ENCODE data around the gene FAM89A. TPM values are rescaled to one million over a fixed set of nuclear protein-coding genes. Genes with fewer than 3 reads are reported as not detected.

Gene FAM89A
- 10 to 100 TPM; 17.1 to 17.4 TPM for total RNA-seq

GRCh38 chr1:231040019-231040799 lies at the start of gene FAM89A:
Gene FAM89A (minus strand): TSS chr1:231040254. CDS start chr1:231040211, 43 bp downstream.
- peaks cover 8% of the 10 kb centered on the region for H3K27me3 Mint-ChIP-seq (ENCODE audit: low read depth)
- H3K4me1 Mint-ChIP-seq (ENCODE audit: low read depth), result peaks cover 42% of the 10 kb centered on the region
- DNase-seq (peak; percentile 74 to 78), ATAC-seq (replicated peaks in 1 of 2) (peak; percentile 84 to 85)
- H3K36me3 Mint-ChIP-seq (ENCODE audit: insufficient read depth in 2 of 2), result peaks cover 2% of the 10 kb centered on the region in 2 donors
- peaks cover 0 to 3% of the 10 kb centered on the region in 2 donors for H3K9me3 Mint-ChIP-seq
- H3K4me3 Mint-ChIP-seq, result peak within 1 kb of the TSS; percentile 82 to 84
- H3K27ac Mint-ChIP-seq, result no peak within 1 kb of the TSS

GRCh38 chr1:231084353-231084752 lies 44.3 kb upstream of the FAM89A start:
- ATAC-seq (replicated peaks in 1 of 2), result no peak
- Mint-ChIP-seq H3K9me3 (no peaks in the 10 kb centered on the region), H3K4me1 (ENCODE audit: low read depth) (no peaks in the 10 kb centered on the region), H3K36me3 (ENCODE audit: insufficient read depth in 2 of 2) (no peaks in the 10 kb centered on the region), H3K27me3 (ENCODE audit: low read depth) (peaks cover 13% of the 10 kb centered on the region), H3K4me3 (no peak overlapping the region), H3K27ac (no peak overlapping the region)
- no peak for DNase-seq

GRCh38 chr1:231079163-231079562 lies 39.1 kb upstream of the FAM89A start:
- Mint-ChIP-seq H3K36me3 (ENCODE audit: insufficient read depth in 2 of 2) (no peaks in the 10 kb centered on the region), H3K27ac (no peak overlapping the region), H3K4me3 (no peak overlapping the region), H3K27me3 (ENCODE audit: low read depth) (no peaks in the 10 kb centered on the region), H3K4me1 (ENCODE audit: low read depth) (no peaks in the 10 kb centered on the region), H3K9me3 (no peaks in the 10 kb centered on the region)
- DNase-seq (no peak), ATAC-seq (replicated peaks in 1 of 2) (no peak)

GRCh38 chr1:231078250-231078649 lies 38.2 kb upstream of the FAM89A start:
- no peaks in the 10 kb centered on the region for H3K27me3 Mint-ChIP-seq (ENCODE audit: low read depth)
- no peak overlapping the region for H3K4me3 Mint-ChIP-seq
- no peaks in the 10 kb centered on the region for H3K9me3 Mint-ChIP-seq
- no peaks in the 10 kb centered on the region for H3K4me1 Mint-ChIP-seq (ENCODE audit: low read depth)
- no peak overlapping the region for H3K27ac Mint-ChIP-seq
- ATAC-seq (replicated peaks in 1 of 2) (no peak), DNase-seq (no peak)
- no peaks in the 10 kb centered on the region for H3K36me3 Mint-ChIP-seq (ENCODE audit: insufficient read depth in 2 of 2)

GRCh38 chr1:231076802-231077201 lies 36.7 kb upstream of the FAM89A start:
- ATAC-seq (replicated peaks in 1 of 2) (no peak), DNase-seq (no peak)
- Mint-ChIP-seq H3K4me3 (no peak overlapping the region), H3K36me3 (ENCODE audit: insufficient read depth in 2 of 2) (no peaks in the 10 kb centered on the region), H3K27me3 (ENCODE audit: low read depth) (no peaks in the 10 kb centered on the region), H3K9me3 (no peaks in the 10 kb centered on the region), H3K4me1 (ENCODE audit: low read depth) (no peaks in the 10 kb centered on the region), H3K27ac (no peak overlapping the region)

- no peaks in the 10 kb centered on the region for H3K9me3 Mint-ChIP-seq
- H3K27me3 Mint-ChIP-seq (ENCODE audit: low read depth), result no peaks in the 10 kb centered on the region
- no peak overlapping the region for H3K27ac Mint-ChIP-seq
- no peaks in the 10 kb centered on the region for H3K36me3 Mint-ChIP-seq (ENCODE audit: insufficient read depth in 2 of 2)
- ATAC-seq (replicated peaks in 1 of 2), result no peak
- H3K4me1 Mint-ChIP-seq (ENCODE audit: low read depth), result no peaks in the 10 kb centered on the region
- H3K4me3 Mint-ChIP-seq, result no peak overlapping the region
- DNase-seq, result no peak
These were observed 35.4 kb upstream of the FAM89A start for GRCh38 chr1:231075497-231075896.

- no peak overlapping the region for H3K4me3 Mint-ChIP-seq
- H3K27ac Mint-ChIP-seq, result no peak overlapping the region
- DNase-seq (no peak), ATAC-seq (replicated peaks in 1 of 2) (no peak)
- H3K36me3 Mint-ChIP-seq (ENCODE audit: insufficient read depth in 2 of 2), result no peaks in the 10 kb centered on the region
- no peaks in the 10 kb centered on the region for H3K4me1 Mint-ChIP-seq (ENCODE audit: low read depth)
- H3K9me3 Mint-ChIP-seq, result no peaks in the 10 kb centered on the region
- H3K27me3 Mint-ChIP-seq (ENCODE audit: low read depth), result no peaks in the 10 kb centered on the region
These were observed 35.0 kb upstream of the FAM89A start for GRCh38 chr1:231075020-231075419.

- DNase-seq, result no peak
- no peak for ATAC-seq (replicated peaks in 1 of 2)
- H3K4me1 Mint-ChIP-seq (ENCODE audit: low read depth), result no peaks in the 10 kb centered on the region
- H3K27me3 Mint-ChIP-seq (ENCODE audit: low read depth), result no peaks in the 10 kb centered on the region
- no peak overlapping the region for H3K27ac Mint-ChIP-seq
- no peaks in the 10 kb centered on the region for H3K36me3 Mint-ChIP-seq (ENCODE audit: insufficient read depth in 2 of 2)
- H3K9me3 Mint-ChIP-seq, result no peaks in the 10 kb centered on the region
- no peak overlapping the region for H3K4me3 Mint-ChIP-seq
These were observed 34.0 kb upstream of the FAM89A start for GRCh38 chr1:231074046-231074445.

- H3K4me3 Mint-ChIP-seq, result no peak overlapping the region
- DNase-seq (no peak), ATAC-seq (replicated peaks in 1 of 2) (no peak)
- no peaks in the 10 kb centered on the region for H3K36me3 Mint-ChIP-seq (ENCODE audit: insufficient read depth in 2 of 2)
- no peak overlapping the region for H3K27ac Mint-ChIP-seq
- H3K4me1 Mint-ChIP-seq (ENCODE audit: low read depth), result no peaks in the 10 kb centered on the region
- no peaks in the 10 kb centered on the region for H3K27me3 Mint-ChIP-seq (ENCODE audit: low read depth)
- H3K9me3 Mint-ChIP-seq, result no peaks in the 10 kb centered on the region
These were observed 33.3 kb upstream of the FAM89A start for GRCh38 chr1:231073331-231073730.

- H3K36me3 Mint-ChIP-seq (ENCODE audit: insufficient read depth in 2 of 2), result no peaks in the 10 kb centered on the region
- no peak for ATAC-seq (replicated peaks in 1 of 2)
- no peaks in the 10 kb centered on the region for H3K4me1 Mint-ChIP-seq (ENCODE audit: low read depth)
- no peaks in the 10 kb centered on the region for H3K27me3 Mint-ChIP-seq (ENCODE audit: low read depth)
- no peak overlapping the region for H3K27ac Mint-ChIP-seq
- no peak for DNase-seq
- H3K4me3 Mint-ChIP-seq, result no peak overlapping the region
- no peaks in the 10 kb centered on the region for H3K9me3 Mint-ChIP-seq
These were observed 32.5 kb upstream of the FAM89A start for GRCh38 chr1:231072502-231073094.

- peaks cover under 1% of the 10 kb centered on the region for H3K27me3 Mint-ChIP-seq (ENCODE audit: low read depth)
- no peak overlapping the region for H3K27ac Mint-ChIP-seq
- DNase-seq (no peak), ATAC-seq (replicated peaks in 1 of 2) (no peak)
- H3K4me3 Mint-ChIP-seq, result no peak overlapping the region
- H3K4me1 Mint-ChIP-seq (ENCODE audit: low read depth), result no peaks in the 10 kb centered on the region
- H3K9me3 Mint-ChIP-seq, result no peaks in the 10 kb centered on the region
- no peaks in the 10 kb centered on the region for H3K36me3 Mint-ChIP-seq (ENCODE audit: insufficient read depth in 2 of 2)
These were observed 32.0 kb upstream of the FAM89A start for GRCh38 chr1:231072041-231072440.

- Mint-ChIP-seq H3K4me1 (ENCODE audit: low read depth) (no peaks in the 10 kb centered on the region), H3K9me3 (no peaks in the 10 kb centered on the region), H3K27me3 (ENCODE audit: low read depth) (peaks cover 6% of the 10 kb centered on the region), H3K36me3 (ENCODE audit: insufficient read depth in 2 of 2) (no peaks in the 10 kb centered on the region), H3K4me3 (no peak overlapping the region), H3K27ac (no peak overlapping the region)
- ATAC-seq (replicated peaks in 1 of 2) (no peak), DNase-seq (no peak)
These were observed 30.8 kb upstream of the FAM89A start for GRCh38 chr1:231070758-231071444.

GRCh38 chr1:231069333-231069732 lies 29.3 kb upstream of the FAM89A start:
- no peak overlapping the region for H3K4me3 Mint-ChIP-seq
- no peak overlapping the region for H3K27ac Mint-ChIP-seq
- DNase-seq, result no peak
- peaks cover 6% of the 10 kb centered on the region for H3K27me3 Mint-ChIP-seq (ENCODE audit: low read depth)
- H3K36me3 Mint-ChIP-seq (ENCODE audit: insufficient read depth in 2 of 2), result no peaks in the 10 kb centered on the region
- no peaks in the 10 kb centered on the region for H3K9me3 Mint-ChIP-seq
- H3K4me1 Mint-ChIP-seq (ENCODE audit: low read depth), result no peaks in the 10 kb centered on the region
- ATAC-seq (replicated peaks in 1 of 2), result no peak
